Mucosa of descending colon (tissue), 3 donors: ENCODE results near the gene ARHGEF26. TPM values are rescaled to one million over a fixed set of nuclear protein-coding genes. Genes with fewer than 3 reads are reported as not detected.

Source experiments
- ATAC-seq: fragments of 200-7000 bp; cut with Tn5 transposase; one replicate; pipeline ENCODE4 v1.9.1; 2020; ENCODE audit warnings: mild to moderate bottlenecking, moderate library complexity
- DNase-seq, 3 donors: peaks; one replicate each; pipeline ENCODE4 v3.0.0-alpha.2; 2020
- H3K36me3 ChIP-seq: fragments of 200-600 bp; one replicate; pipeline ENCODE4 v1.8.0; 2021; ENCODE audit warnings: low read depth, mild to moderate bottlenecking
- H3K4me1 ChIP-seq: fragments of 200-600 bp; one replicate; pipeline ENCODE4 v1.8.0; 2021; ENCODE audit warnings: low read depth, mild to moderate bottlenecking
- H3K4me3 ChIP-seq: fragments of 200-600 bp; one replicate; pipeline ENCODE4 v1.8.0; 2021; ENCODE audit warnings: mild to moderate bottlenecking
- H3K9me3 ChIP-seq: fragments of 200-600 bp; one replicate; pipeline ENCODE4 v1.8.0; 2021; ENCODE audit warnings: mild to moderate bottlenecking
- CTCF ChIP-seq: fragments of 200-600 bp; IDR thresholded peaks from one replicate; pipeline ENCODE4 v1.8.0; 2022; ENCODE audit warnings: antibody characterized with exemption, mild to moderate bottlenecking
- intact Hi-C, 2 donors: fragments of 100-400 bp; cut with DNase I in 1 of 2; cut with micrococcal nuclease in 1 of 2; formaldehyde crosslinking; loops; one replicate each; pipeline versions ENCODE4 v1.11.0 to v1.11.1; 2022; cut with DNase I, micrococcal nuclease
- total RNA-seq, 3 donors: library from RNA; stranded (reverse); fragmentation: NEBNext Ultra II Directional in 2 of 3; extraction: Animal tissue kit (Norgen Biotek cat#: 25700) in 2 of 3; gene quantifications; one replicate each; pipeline versions ENCODE4 v1.2.1 to v1.2.4, GENCODE V29; 2021 to 2023
- donor health status: DM: no; HTN: no; CAD: no; lungs with moderate emphysema.
- donor health status: DM: no; HTN: no; CAD: no.
- donor health status: DM: no; HTN: yes; CAD: no.

ARHGEF26 gene
- total RNA-seq, 3 donors from 2014 or later: 3.0 to 46.4 (median 6.8) TPM

DNA sequence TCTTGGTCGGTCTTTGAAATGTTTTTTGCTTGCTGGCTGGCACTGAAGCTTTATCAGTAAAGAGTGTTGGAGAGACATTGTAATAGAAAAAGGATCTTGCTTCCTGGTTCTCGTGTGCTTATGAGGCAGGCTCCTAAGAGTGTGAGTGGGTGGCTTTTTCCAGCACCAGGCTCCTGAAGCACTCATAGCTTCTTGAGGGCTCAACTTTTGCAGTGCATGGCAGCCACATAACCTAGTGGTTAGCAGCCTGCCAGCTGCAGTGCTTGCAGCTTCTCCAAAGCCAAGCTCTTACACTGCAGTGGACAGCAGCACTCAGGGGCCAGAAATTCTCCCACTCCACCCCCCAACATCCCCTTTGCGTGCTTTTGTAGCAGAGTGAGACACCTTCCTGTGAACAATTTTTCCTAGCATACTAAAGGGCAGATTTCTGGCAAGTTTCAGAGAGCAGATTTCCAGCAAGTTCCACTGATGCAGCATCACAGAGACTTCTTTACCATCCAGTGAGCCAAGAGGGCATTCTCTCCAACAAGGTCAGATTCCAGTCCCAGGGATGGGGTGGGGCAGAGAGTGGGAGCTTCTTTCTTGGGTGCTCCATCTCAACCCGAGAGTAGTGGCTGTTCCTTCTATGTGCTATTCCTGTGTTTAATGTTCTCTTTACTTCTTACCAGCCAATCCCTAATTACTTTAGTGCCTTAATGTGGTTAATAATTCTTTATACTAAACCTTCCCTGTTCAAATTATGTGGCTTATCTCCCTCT is 15.8 kb upstream of the ARHGEF26 start:
- no peaks in the 10 kb centered on the region for H3K36me3 ChIP-seq
- intact Hi-C loops: no loop called here
- ATAC-seq (peak; percentile 22), DNase-seq (no peak)
- H3K9me3 ChIP-seq: no peaks in the 10 kb centered on the region
- no peaks in the 10 kb centered on the region for H3K4me1 ChIP-seq
- H3K4me3 ChIP-seq: no peak overlapping the region
- TF ChIP-seq CTCF: no peak

DNA sequence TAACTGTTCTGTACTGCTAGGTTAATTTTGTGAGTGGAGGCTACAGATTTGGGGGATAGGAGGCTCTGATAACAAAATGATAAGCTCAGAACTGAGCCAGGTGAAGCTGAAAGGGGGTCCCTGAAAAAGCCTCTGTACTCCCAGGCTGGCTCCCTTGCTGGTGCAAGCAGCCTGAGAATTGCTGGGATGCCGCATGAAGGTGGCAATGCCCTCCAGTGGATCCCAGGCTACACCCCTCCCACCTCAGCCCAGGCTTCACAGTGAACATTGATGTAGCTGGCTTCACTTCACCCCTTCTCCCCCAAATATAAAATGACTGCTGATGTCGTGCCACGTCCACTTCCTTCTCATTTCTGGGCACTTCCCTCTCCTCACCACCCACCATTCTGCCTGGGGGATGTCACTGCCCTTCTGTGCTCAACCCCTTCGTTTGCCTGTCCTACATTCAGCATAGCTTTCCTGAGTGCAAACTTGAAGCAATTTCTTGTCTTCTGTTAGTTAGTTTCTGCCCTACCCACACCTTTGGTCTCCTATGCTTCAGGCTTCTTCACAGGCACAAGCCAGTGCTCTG is 9.7 kb upstream of the ARHGEF26 start:
- ATAC-seq: no peak
- Histone ChIP-seq H3K4me3 (no peak overlapping the region), H3K36me3 (no peaks in the 10 kb centered on the region), H3K9me3 (no peaks in the 10 kb centered on the region), H3K4me1 (no peaks in the 10 kb centered on the region)
- intact Hi-C loops: no loop called here
- TF ChIP-seq CTCF: no peak
- no peak for DNase-seq

DNA sequence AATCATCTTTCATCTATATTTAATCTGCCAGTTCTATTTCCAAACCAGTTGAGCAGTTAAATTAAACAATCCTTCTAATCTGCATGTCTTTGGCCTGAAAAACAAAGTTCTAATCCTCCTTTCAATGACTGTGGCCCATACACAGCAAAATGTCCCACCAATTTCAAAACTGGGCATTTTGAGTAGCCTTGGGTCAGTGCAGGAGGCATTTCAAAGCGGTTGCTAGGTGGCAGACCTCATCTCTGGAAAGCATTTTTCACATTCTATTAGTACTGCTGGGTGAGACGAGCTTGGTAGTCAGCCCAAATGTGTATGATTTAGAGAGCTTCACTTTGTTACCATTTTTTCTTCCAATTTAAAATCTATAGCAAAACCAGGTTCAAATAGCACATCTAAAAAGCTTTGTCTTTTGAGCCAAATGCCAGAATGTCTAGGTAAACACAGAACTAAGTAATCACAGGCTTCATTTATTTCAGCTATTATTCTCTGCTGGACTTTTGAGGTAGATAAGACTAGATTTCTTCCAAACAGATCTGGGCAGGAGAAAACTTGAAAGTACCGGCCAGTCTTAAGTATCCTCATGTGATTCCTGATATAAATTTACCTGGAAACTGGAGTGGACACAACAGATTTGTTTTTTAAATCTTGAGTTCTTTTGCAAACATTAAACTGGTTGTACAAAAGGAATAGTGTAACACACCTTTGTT is 8.9 kb upstream of the ARHGEF26 start:
- no peak for ATAC-seq
- H3K36me3 ChIP-seq: no peaks in the 10 kb centered on the region

DNA sequence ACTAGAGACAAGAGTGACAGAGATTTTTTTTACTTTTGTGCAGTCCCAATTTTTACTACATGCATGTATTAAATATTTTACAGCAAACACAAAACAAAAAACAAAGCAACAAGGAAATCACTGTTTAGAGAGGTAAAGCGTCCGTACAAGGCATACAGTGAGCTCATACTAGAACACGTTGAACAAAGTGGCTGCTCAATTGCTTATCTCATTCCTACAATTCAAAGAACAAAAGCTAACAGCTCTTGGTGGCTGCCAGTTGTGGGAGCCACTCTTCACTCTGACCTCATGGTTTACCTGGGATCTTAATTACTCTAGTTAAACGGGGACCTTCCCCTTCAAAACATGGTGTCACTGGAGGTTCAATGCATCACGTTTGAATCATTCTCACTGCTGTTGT is 7.6 kb upstream of the ARHGEF26 start:
- Histone ChIP-seq H3K9me3 (no peaks in the 10 kb centered on the region), H3K4me1 (no peaks in the 10 kb centered on the region), H3K36me3 (no peaks in the 10 kb centered on the region), H3K4me3 (no peak overlapping the region)
- no peak for TF ChIP-seq CTCF
- no peak for DNase-seq
- intact Hi-C loops: no loop called here
- ATAC-seq: no peak

More for the DNA sequence above, 8.9 kb upstream of the ARHGEF26 start:
- Histone ChIP-seq H3K4me1 (no peaks in the 10 kb centered on the region), H3K4me3 (no peak overlapping the region), H3K9me3 (no peaks in the 10 kb centered on the region)
- DNase-seq: no peak
- TF ChIP-seq CTCF: no peak
- intact Hi-C loops: no loop called here

- no peaks in the 10 kb centered on the region for H3K9me3 ChIP-seq
- H3K36me3 ChIP-seq: no peaks in the 10 kb centered on the region
- DNase-seq (no peak), ATAC-seq (no peak)
- no peak for TF ChIP-seq CTCF
- H3K4me3 ChIP-seq: no peak overlapping the region
- H3K4me1 ChIP-seq: no peaks in the 10 kb centered on the region
- intact Hi-C loops: no loop called here
Observed at GRCh38 chr3:154115332-154115731, 5.9 kb upstream of the ARHGEF26 start.
